A549 (cell line): Measurements from ENCODE around the gene MBP. TPM values are rescaled to one million over a fixed set of nuclear protein-coding genes. Genes with fewer than 3 reads are reported as not detected.

ENCODE experiments used
- ATOH8 ChIP-seq: fragments of 250-450 bp; sonication (Bioruptor Pico); IDR thresholded peaks from 2 replicates; pipeline ENCODE4 v1.5.0; 2020; ENCODE audit warnings: low read depth, mild to moderate bottlenecking, moderate library complexity
- CEBPB ChIP-seq, 2 experiments: fragments of >200 bp in 1 of 2; sonication (Bioruptor Twin) in 1 of 2; formaldehyde crosslinking in 1 of 2; IDR thresholded peaks; 2 replicates each; pipeline ENCODE4 v1.6.1; 2012 to 2016
- CHD2 ChIP-seq: fragments of 150-350 bp; IDR thresholded peaks from 2 replicates; pipeline ENCODE4 v1.6.1; 2014; ENCODE audit warnings: low read length; ENCODE audit not compliant: partially characterized antibody
- ELK1 ChIP-seq: fragments of 150-350 bp; IDR thresholded peaks from 2 replicates; pipeline ENCODE4 v1.6.1; 2014; ENCODE audit warnings: low read depth, mild to moderate bottlenecking, low read length
- FOSL2 ChIP-seq, 2 experiments: fragments of 450-650 bp in 1 of 2; fragments of >200 bp in 1 of 2; sonication (Bioruptor Twin) in 1 of 2; formaldehyde crosslinking; IDR thresholded peaks; 2 replicates each; pipeline versions ENCODE4 v1.5.0 to v1.6.1; 2016 to 2020; ENCODE audit warnings: mild to moderate bottlenecking in 1 of 2, moderate library complexity in 1 of 2
- FOXS1 ChIP-seq: fragments of 250-450 bp; sonication (Bioruptor Pico); IDR thresholded peaks from 2 replicates; pipeline ENCODE4 v1.5.0; 2020; ENCODE audit warnings: mild to moderate bottlenecking, moderate library complexity
- HDAC2 ChIP-seq: fragments of 200-600 bp; sonication (generic); IDR thresholded peaks from 2 replicates; pipeline ENCODE4 v1.6.1; 2016
- HEYL ChIP-seq: fragments of 250-450 bp; sonication (Bioruptor Pico); IDR thresholded peaks from 2 replicates; pipeline ENCODE4 v1.8.0; 2021; ENCODE audit warnings: mild to moderate bottlenecking, moderate library complexity
- JUN ChIP-seq, 2 experiments: fragments of >200 bp; sonication (Bioruptor Twin); formaldehyde crosslinking; IDR thresholded peaks; 2 replicates in 1 of 2; 3 replicates in 1 of 2; pipeline ENCODE4 v1.6.1; 2016 to 2017
- JUNB ChIP-seq: fragments of >200 bp; sonication (Bioruptor Twin); formaldehyde crosslinking; IDR thresholded peaks from 2 replicates; pipeline ENCODE4 v1.6.1; 2016
- KDM1A ChIP-seq: fragments of 200-600 bp; sonication (generic); IDR thresholded peaks from 2 replicates; pipeline ENCODE4 v1.6.1; 2016; ENCODE audit warnings: low read depth, mild to moderate bottlenecking
- MAX ChIP-seq: IDR thresholded peaks from 2 replicates; pipeline ENCODE4 v1.6.1; 2012
- NR3C1 ChIP-seq: fragments of >200 bp; sonication (Bioruptor Twin); formaldehyde crosslinking; IDR thresholded peaks from 3 replicates; pipeline ENCODE4 v1.6.1; 2017
- RAD21 ChIP-seq, 2 experiments: fragments of >200 bp in 1 of 2; sonication (Bioruptor Twin) in 1 of 2; formaldehyde crosslinking in 1 of 2; IDR thresholded peaks in 1 of 2; conservative IDR thresholded peaks in 1 of 2; 2 replicates in 1 of 2; 3 replicates in 1 of 2; pipeline ENCODE4 v1.6.1; 2012 to 2018; ENCODE audit warnings: inconsistent platforms in 1 of 2
- REST ChIP-seq: fragments of 200-600 bp; sonication (generic); IDR thresholded peaks from 2 replicates; pipeline ENCODE4 v1.6.1; 2016; ENCODE audit warnings: antibody characterized with exemption, mild to moderate bottlenecking, moderate library complexity
- polyA plus RNA-seq, 4 experiments: library from polyadenylated mRNA; depleted of rRNA in 3 of 4; stranded (reverse); fragments of >200 nt; fragmentation: RNase III in 1 of 4; extraction: RNeasy Plus Mini Kit Qiagen cat#74134 plus additional on column Dnase treatment in 1 of 4; gene quantifications; 2 replicates in 3 of 4; 3 replicates in 1 of 4; pipeline ENCODE4 v1.2.3, GENCODE V29; 2011 to 2017
- TF ChIP-seq, protein P1 (sequence below): fragments of 450-650 bp; IDR thresholded peaks from 2 replicates; pipeline ENCODE4 v1.6.1; 2014; ENCODE audit warnings: antibody characterized with exemption
- TF ChIP-seq, protein P2 (sequence below): fragments of 250-450 bp; sonication (Bioruptor Pico); IDR thresholded peaks from 2 replicates; pipeline ENCODE4 v1.5.0; 2021; ENCODE audit warnings: mild to moderate bottlenecking, moderate library complexity, borderline replicate concordance
- TF ChIP-seq, protein P3 (sequence below): IDR thresholded peaks from 2 replicates; pipeline ENCODE4 v1.6.1; 2012; ENCODE audit warnings: low read depth, borderline replicate concordance
- TF ChIP-seq, protein P4 (sequence below): fragments of >200 bp; sonication (Bioruptor Twin); formaldehyde crosslinking; IDR thresholded peaks from 3 replicates; pipeline ENCODE4 v1.6.1; 2016

MBP gene
- polyA plus RNA-seq, 2 of the 4 experiments (the other 2 are of a cell fraction): 8.6 to 33.1 TPM

GRCh38 chr18:77071711-77072292, 60.8 kb downstream of the MBP start (continued):
- TF ChIP-seq, protein P1, sequence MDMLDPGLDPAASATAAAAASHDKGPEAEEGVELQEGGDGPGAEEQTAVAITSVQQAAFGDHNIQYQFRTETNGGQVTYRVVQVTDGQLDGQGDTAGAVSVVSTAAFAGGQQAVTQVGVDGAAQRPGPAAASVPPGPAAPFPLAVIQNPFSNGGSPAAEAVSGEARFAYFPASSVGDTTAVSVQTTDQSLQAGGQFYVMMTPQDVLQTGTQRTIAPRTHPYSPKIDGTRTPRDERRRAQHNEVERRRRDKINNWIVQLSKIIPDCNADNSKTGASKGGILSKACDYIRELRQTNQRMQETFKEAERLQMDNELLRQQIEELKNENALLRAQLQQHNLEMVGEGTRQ: no peak
- TF ChIP-seq JUNB: peak; percentile 95
- TF ChIP-seq ATOH8 (CRISPR knock-in tag): no peak
- TF ChIP-seq, protein P2, sequence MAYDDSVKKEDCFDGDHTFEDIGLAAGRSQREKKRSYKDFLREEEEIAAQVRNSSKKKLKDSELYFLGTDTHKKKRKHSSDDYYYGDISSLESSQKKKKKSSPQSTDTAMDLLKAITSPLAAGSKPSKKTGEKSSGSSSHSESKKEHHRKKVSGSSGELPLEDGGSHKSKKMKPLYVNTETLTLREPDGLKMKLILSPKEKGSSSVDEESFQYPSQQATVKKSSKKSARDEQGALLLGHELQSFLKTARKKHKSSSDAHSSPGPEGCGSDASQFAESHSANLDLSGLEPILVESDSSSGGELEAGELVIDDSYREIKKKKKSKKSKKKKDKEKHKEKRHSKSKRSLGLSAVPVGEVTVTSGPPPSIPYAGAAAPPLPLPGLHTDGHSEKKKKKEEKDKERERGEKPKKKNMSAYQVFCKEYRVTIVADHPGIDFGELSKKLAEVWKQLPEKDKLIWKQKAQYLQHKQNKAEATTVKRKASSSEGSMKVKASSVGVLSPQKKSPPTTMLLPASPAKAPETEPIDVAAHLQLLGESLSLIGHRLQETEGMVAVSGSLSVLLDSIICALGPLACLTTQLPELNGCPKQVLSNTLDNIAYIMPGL (CRISPR knock-in tag): no peak
- TF ChIP-seq CHD2: no peak
- no peak for TF ChIP-seq HDAC2
- TF ChIP-seq REST: no peak
- TF ChIP-seq, protein P3, sequence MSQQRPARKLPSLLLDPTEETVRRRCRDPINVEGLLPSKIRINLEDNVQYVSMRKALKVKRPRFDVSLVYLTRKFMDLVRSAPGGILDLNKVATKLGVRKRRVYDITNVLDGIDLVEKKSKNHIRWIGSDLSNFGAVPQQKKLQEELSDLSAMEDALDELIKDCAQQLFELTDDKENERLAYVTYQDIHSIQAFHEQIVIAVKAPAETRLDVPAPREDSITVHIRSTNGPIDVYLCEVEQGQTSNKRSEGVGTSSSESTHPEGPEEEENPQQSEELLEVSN: peak; percentile 24; the same call in 1 of the 2 replicates
- TF ChIP-seq FOSL2 (IDR thresholded peaks at IDR 0.05): peak; percentile 80
- TF ChIP-seq FOSL2 (CRISPR knock-in tag; IDR thresholded peaks at IDR 0.05): peak; percentile 88
- TF ChIP-seq KDM1A: no peak
- TF ChIP-seq NR3C1: no peak
- TF ChIP-seq RAD21 (conservative IDR thresholded peaks at IDR 0.05 in 1 of 2, IDR thresholded peaks at IDR 0.05 in 1 of 2): peak in 1 of 2 experiments; percentile 44; a peak in 3 of 5 replicates
- peak; percentile 86 to 93; a peak in 3 of 5 replicates for TF ChIP-seq JUN (IDR thresholded peaks at IDR 0.05)
- TF ChIP-seq, protein P4, sequence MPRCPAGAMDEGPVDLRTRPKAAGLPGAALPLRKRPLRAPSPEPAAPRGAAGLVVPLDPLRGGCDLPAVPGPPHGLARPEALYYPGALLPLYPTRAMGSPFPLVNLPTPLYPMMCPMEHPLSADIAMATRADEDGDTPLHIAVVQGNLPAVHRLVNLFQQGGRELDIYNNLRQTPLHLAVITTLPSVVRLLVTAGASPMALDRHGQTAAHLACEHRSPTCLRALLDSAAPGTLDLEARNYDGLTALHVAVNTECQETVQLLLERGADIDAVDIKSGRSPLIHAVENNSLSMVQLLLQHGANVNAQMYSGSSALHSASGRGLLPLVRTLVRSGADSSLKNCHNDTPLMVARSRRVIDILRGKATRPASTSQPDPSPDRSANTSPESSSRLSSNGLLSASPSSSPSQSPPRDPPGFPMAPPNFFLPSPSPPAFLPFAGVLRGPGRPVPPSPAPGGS: peak; percentile 85; the same call in 1 of the 3 replicates
- peak; percentile 47; the same call in 1 of the 2 replicates for TF ChIP-seq MAX
- no peak for TF ChIP-seq FOXS1 (CRISPR knock-in tag)
- TF ChIP-seq ELK1: no peak
- TF ChIP-seq HEYL (CRISPR knock-in tag): no peak
- peak; percentile 28 to 66; a peak in 3 of 4 replicates for TF ChIP-seq CEBPB (IDR thresholded peaks at IDR 0.05)
